ENCODE measurements around the gene ANK2.

DNA sequence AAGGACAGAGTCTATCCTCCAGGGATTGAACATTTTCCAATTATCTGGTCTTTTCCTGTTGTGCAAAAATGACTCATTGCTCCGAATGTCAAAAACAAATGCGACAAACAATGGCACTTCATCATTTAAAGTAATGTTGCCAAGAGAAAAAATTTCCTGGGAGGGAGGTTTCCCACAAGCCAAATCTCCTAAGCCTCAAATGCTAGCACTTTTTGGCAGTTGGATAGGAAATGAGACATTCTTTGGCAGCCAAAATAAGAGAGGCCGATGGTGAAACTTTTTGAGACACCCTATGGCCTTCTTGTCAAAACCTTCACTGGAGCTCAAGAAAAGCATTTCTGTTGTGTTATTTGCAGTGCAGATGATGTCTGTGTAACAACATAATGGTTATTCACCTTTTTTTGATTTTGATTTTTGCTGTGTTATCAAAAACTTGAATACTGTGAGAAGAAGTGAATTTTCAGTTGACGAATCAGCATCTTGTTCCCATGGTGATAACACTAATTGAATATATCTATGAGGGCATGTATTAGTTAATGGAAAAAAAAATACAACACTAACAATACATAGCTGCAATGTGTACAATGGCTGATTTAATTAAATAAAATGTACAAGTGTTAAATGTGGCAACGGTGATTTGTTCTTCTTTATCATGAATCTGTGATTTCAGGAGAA, 333.8 kb downstream of the ANK2 start:
- no peak for TF ChIP-seq POLR2A (IDR thresholded peaks at IDR 0.05)
- TF ChIP-seq, protein P1, sequence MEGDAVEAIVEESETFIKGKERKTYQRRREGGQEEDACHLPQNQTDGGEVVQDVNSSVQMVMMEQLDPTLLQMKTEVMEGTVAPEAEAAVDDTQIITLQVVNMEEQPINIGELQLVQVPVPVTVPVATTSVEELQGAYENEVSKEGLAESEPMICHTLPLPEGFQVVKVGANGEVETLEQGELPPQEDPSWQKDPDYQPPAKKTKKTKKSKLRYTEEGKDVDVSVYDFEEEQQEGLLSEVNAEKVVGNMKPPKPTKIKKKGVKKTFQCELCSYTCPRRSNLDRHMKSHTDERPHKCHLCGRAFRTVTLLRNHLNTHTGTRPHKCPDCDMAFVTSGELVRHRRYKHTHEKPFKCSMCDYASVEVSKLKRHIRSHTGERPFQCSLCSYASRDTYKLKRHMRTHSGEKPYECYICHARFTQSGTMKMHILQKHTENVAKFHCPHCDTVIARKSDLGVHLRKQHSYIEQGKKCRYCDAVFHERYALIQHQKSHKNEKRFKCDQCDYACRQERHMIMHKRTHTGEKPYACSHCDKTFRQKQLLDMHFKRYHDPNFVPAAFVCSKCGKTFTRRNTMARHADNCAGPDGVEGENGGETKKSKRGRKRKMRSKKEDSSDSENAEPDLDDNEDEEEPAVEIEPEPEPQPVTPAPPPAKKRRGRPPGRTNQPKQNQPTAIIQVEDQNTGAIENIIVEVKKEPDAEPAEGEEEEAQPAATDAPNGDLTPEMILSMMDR (IDR thresholded peaks at IDR 0.05): no peak

Data from uterus (tissue), 2 donors.